H9 (cell line): Measurements from ENCODE around the gene SIGLEC7. TPM values are rescaled to one million over a fixed set of nuclear protein-coding genes. Genes with fewer than 3 reads are reported as not detected.

Experiments used
- DNase-seq: peaks from one replicate; pipeline ENCODE4 v3.0.0-alpha.2; 2017
- H2AFZ ChIP-seq: one replicate; pipeline ENCODE4 v1.6.1; 2013; ENCODE audit warnings: mild to moderate bottlenecking, low read length, control low read depth, moderate library complexity
- H2AK5ac ChIP-seq: 2 replicates; pipeline ENCODE4 v1.6.1; 2013; ENCODE audit warnings: low read length, control low read depth, mixed read lengths; ENCODE audit not compliant: insufficient read length
- H2BK120ac ChIP-seq: one replicate; pipeline ENCODE4 v1.6.1; 2013; ENCODE audit warnings: low read depth, mild to moderate bottlenecking, low read length, control low read depth, inconsistent platforms; ENCODE audit not compliant: poor library complexity, severe bottlenecking
- H2BK12ac ChIP-seq: 2 replicates; pipeline ENCODE4 v1.6.1; 2013; ENCODE audit warnings: low read length, control low read depth, mixed read lengths, low read depth; ENCODE audit not compliant: insufficient read length
- H2BK15ac ChIP-seq: 2 replicates; pipeline ENCODE4 v1.6.1; 2013; ENCODE audit warnings: low read depth, low read length, control low read depth
- H2BK20ac ChIP-seq: one replicate; pipeline ENCODE4 v1.6.1; 2013; ENCODE audit warnings: low read depth, mild to moderate bottlenecking, low read length, control low read depth, inconsistent platforms; ENCODE audit not compliant: poor library complexity, severe bottlenecking
- H2BK5ac ChIP-seq: 2 replicates; pipeline ENCODE4 v1.6.1; 2013; ENCODE audit warnings: low read length, control low read depth, mixed read lengths; ENCODE audit not compliant: insufficient read length
- H3K14ac ChIP-seq: 2 replicates; pipeline ENCODE4 v1.6.1; 2013; ENCODE audit warnings: low read length, control low read depth; ENCODE audit not compliant: insufficient read depth
- H3K18ac ChIP-seq: 2 replicates; pipeline ENCODE4 v1.6.1; 2013; ENCODE audit warnings: low read depth, mild to moderate bottlenecking, mixed read lengths, low read length, control low read depth; ENCODE audit not compliant: insufficient read length
- H3K23ac ChIP-seq: 2 replicates; pipeline ENCODE4 v1.6.1; 2013; ENCODE audit warnings: low read length, control low read depth, mixed read lengths, low read depth; ENCODE audit not compliant: insufficient read length
- H3K23me2 ChIP-seq: 2 replicates; pipeline ENCODE4 v1.6.1; 2013; ENCODE audit warnings: low read depth, mild to moderate bottlenecking, mixed read lengths, low read length, control low read depth; ENCODE audit not compliant: insufficient read length, poor library complexity, severe bottlenecking
- H3K27ac ChIP-seq: 2 replicates; pipeline ENCODE4 v1.5.1; 2013; ENCODE audit warnings: low read length, control low read depth, mixed read lengths, low read depth; ENCODE audit not compliant: insufficient read length
- H3K27me3 ChIP-seq: 2 replicates; pipeline ENCODE4 v1.6.1; 2013; ENCODE audit warnings: low read length, control low read depth, inconsistent platforms; ENCODE audit not compliant: insufficient read depth
- H3K4ac ChIP-seq: 2 replicates; pipeline ENCODE4 v1.6.1; 2013; ENCODE audit warnings: low read depth, mild to moderate bottlenecking, control low read depth, inconsistent platforms, low read length, moderate library complexity
- H3K4me1 ChIP-seq: 2 replicates; pipeline ENCODE4 v1.6.1; 2013; ENCODE audit warnings: low read length, control low read depth, inconsistent platforms; ENCODE audit not compliant: insufficient read depth
- H3K4me2 ChIP-seq: 2 replicates; pipeline ENCODE4 v1.6.1; 2013; ENCODE audit warnings: low read length, control low read depth, mixed read lengths; ENCODE audit not compliant: insufficient read length, insufficient read depth
- H3K56ac ChIP-seq: 2 replicates; pipeline ENCODE4 v1.6.1; 2013; ENCODE audit warnings: low read depth, mild to moderate bottlenecking, mixed read lengths, low read length, control low read depth; ENCODE audit not compliant: insufficient read length
- H3K79me1 ChIP-seq: 2 replicates; pipeline ENCODE4 v1.6.1; 2013; ENCODE audit warnings: low read depth, mild to moderate bottlenecking, moderate library complexity, low read length, control low read depth, inconsistent platforms; ENCODE audit not compliant: insufficient read depth, poor library complexity, severe bottlenecking
- H3K79me2 ChIP-seq: 2 replicates; pipeline ENCODE4 v1.6.1; 2013; ENCODE audit warnings: low read length, control low read depth, inconsistent platforms; ENCODE audit not compliant: insufficient read depth
- H3K9ac ChIP-seq: 2 replicates; pipeline ENCODE4 v1.6.1; 2013; ENCODE audit warnings: low read length, control low read depth, mixed read lengths; ENCODE audit not compliant: insufficient read length; ENCODE audit errors: extremely low read depth
- H3K9me3 ChIP-seq: one replicate; pipeline ENCODE4 v1.6.1; 2013; ENCODE audit warnings: low read depth, low read length, inconsistent platforms; ENCODE audit not compliant: control insufficient read depth
- H3T11ph ChIP-seq: one replicate; pipeline ENCODE4 v1.6.1; 2013; ENCODE audit warnings: mild to moderate bottlenecking, low read length, control low read depth, inconsistent platforms
- H4K20me1 ChIP-seq: one replicate; pipeline ENCODE4 v1.6.1; 2013; ENCODE audit not compliant: control insufficient read depth, insufficient read length, insufficient read depth
- H4K5ac ChIP-seq: 2 replicates; pipeline ENCODE4 v1.6.1; 2013; ENCODE audit warnings: low read depth, mild to moderate bottlenecking, mixed read lengths, low read length, control low read depth; ENCODE audit not compliant: insufficient read length
- H4K8ac ChIP-seq: replicated peaks from 2 replicates; pipeline ENCODE4 v1.6.1; 2013; ENCODE audit warnings: low read length, control low read depth, mixed read lengths, low read depth; ENCODE audit not compliant: insufficient read length
- H4K91ac ChIP-seq: 2 replicates; pipeline ENCODE4 v1.6.1; 2013; ENCODE audit warnings: low read depth, mild to moderate bottlenecking, moderate library complexity, mixed read lengths, low read length, control low read depth; ENCODE audit not compliant: insufficient read length
- H3K27ac Mint-ChIP-seq, 3 experiments: 2 replicates in 2 of 3; 3 replicates in 1 of 3; pipeline ENCODE4 v1.8.0; 2020 to 2021; ENCODE audit warnings: mixed read lengths in 3 of 3, mild to moderate bottlenecking in 1 of 3, moderate library complexity in 1 of 3
- H3K27me3 Mint-ChIP-seq: 2 replicates; pipeline ENCODE4 v1.8.0; 2021; ENCODE audit warnings: low read depth, mild to moderate bottlenecking, moderate library complexity, mixed read lengths
- H3K36me3 Mint-ChIP-seq, 3 experiments: 2 replicates in 2 of 3; 3 replicates in 1 of 3; pipeline ENCODE4 v1.8.0; 2020 to 2021; ENCODE audit warnings: low read depth in 3 of 3, mixed read lengths in 3 of 3; ENCODE audit not compliant: insufficient read depth in 1 of 3
- H3K4me1 Mint-ChIP-seq, 2 experiments: 2 replicates each; pipeline ENCODE4 v1.8.0; 2020; ENCODE audit warnings: mixed read lengths in 2 of 2
- H3K4me3 Mint-ChIP-seq, 2 experiments: 2 replicates in 1 of 2; 3 replicates in 1 of 2; pipeline ENCODE4 v1.8.0; 2020 to 2021; ENCODE audit warnings: mild to moderate bottlenecking in 2 of 2, mixed read lengths in 2 of 2, moderate library complexity in 1 of 2
- H3K9me3 Mint-ChIP-seq, 2 experiments: 2 replicates in 1 of 2; 3 replicates in 1 of 2; pipeline ENCODE4 v1.8.0; 2020; ENCODE audit warnings: mild to moderate bottlenecking in 2 of 2, mixed read lengths in 2 of 2, moderate library complexity in 1 of 2
- WGBS: extraction: QIAGEN DNeasy Blood & Tissue Kit; methylation state at CpG from one replicate; pipeline ENCODE4 v1.1.7; 2013; ENCODE audit warnings: missing lambda C conversion rate, low lambda C conversion rate, mixed read lengths; ENCODE audit not compliant: insufficient read length; ENCODE audit errors: extremely low coverage; 5-methylcytosine and 5-hydroxymethylcytosine counted together
- total RNA-seq: library from RNA; stranded (reverse); gene quantifications from 2 replicates; pipeline ENCODE4 v1.2.1, GENCODE V29; 2021
- TF ChIP-seq, protein P1 (sequence below): fragments of 200-600 bp; sonication (generic); conservative IDR thresholded peaks from 3 replicates; pipeline ENCODE4 v1.8.0; 2021; ENCODE audit warnings: antibody characterized with exemption, mild to moderate bottlenecking

The SIGLEC7 gene
- total RNA-seq, 1 experiment from 2014 or later = not detected

DNA sequence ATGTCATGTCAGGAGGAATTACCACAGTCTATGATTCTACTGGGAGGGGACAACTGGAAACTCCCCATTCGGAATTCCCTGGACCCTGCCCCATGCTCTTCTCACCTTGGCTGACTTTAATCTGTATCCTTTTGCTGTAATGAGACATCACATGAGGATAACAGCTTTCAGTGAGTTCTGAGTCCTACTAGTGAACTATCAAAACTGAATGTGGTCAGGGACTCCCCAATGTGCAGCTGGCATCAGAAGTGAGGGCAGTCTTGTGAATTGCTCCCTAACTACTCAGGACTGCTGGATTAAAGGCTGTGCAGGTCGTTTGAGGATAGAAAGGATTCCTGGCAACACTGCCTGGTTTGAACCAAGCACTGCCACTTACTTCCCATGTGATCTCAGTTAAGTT, 15.2 kb downstream of the SIGLEC7 start:
- H2BK20ac ChIP-seq = no peak overlapping the region
- no CpG with 5 or more reads among the region's 2 CpGs for WGBS
- no peak overlapping the region for H3K56ac ChIP-seq
- no peak overlapping the region for H3K4me2 ChIP-seq
- no peak overlapping the region for H3K4ac ChIP-seq
- H3K4me1 ChIP-seq = no peaks in the 10 kb centered on the region
- no peak overlapping the region for H2BK15ac ChIP-seq
- no peak overlapping the region for H2AK5ac ChIP-seq
- H3K27me3 ChIP-seq = no peaks in the 10 kb centered on the region
- H3K79me2 ChIP-seq = no peaks in the 10 kb centered on the region
- H3K9me3 ChIP-seq = no peaks in the 10 kb centered on the region
- Mint-ChIP-seq H3K36me3 (no peaks in the 10 kb centered on the region), H3K27me3 (peaks cover 11% of the 10 kb centered on the region), H3K4me3 (no peak overlapping the region), H3K9me3 (no peaks in the 10 kb centered on the region; a peak in 1 of 5 replicates), H3K4me1 (no peaks in the 10 kb centered on the region), H3K27ac (no peak overlapping the region)
- no peak overlapping the region for H2AFZ ChIP-seq
- H2BK120ac ChIP-seq = no peak overlapping the region
- no peak overlapping the region for H2BK12ac ChIP-seq
- no peak overlapping the region for H3K18ac ChIP-seq
- H4K20me1 ChIP-seq = no peaks in the 10 kb centered on the region
- no peak overlapping the region for H4K5ac ChIP-seq
- no peak for DNase-seq
- H3K9ac ChIP-seq = no peak overlapping the region
- no peaks in the 10 kb centered on the region for H3K23me2 ChIP-seq
- no peak overlapping the region for H3K27ac ChIP-seq
- H3K23ac ChIP-seq = no peak overlapping the region
- TF ChIP-seq, protein P1, sequence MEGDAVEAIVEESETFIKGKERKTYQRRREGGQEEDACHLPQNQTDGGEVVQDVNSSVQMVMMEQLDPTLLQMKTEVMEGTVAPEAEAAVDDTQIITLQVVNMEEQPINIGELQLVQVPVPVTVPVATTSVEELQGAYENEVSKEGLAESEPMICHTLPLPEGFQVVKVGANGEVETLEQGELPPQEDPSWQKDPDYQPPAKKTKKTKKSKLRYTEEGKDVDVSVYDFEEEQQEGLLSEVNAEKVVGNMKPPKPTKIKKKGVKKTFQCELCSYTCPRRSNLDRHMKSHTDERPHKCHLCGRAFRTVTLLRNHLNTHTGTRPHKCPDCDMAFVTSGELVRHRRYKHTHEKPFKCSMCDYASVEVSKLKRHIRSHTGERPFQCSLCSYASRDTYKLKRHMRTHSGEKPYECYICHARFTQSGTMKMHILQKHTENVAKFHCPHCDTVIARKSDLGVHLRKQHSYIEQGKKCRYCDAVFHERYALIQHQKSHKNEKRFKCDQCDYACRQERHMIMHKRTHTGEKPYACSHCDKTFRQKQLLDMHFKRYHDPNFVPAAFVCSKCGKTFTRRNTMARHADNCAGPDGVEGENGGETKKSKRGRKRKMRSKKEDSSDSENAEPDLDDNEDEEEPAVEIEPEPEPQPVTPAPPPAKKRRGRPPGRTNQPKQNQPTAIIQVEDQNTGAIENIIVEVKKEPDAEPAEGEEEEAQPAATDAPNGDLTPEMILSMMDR = no peak
- H4K91ac ChIP-seq = no peak overlapping the region
- H3K79me1 ChIP-seq = no peaks in the 10 kb centered on the region
- no peak overlapping the region for H3K14ac ChIP-seq
- no peak overlapping the region for H4K8ac ChIP-seq
- H3T11ph ChIP-seq = no peak overlapping the region
- no peak overlapping the region for H2BK5ac ChIP-seq
